CD4-positive, alpha-beta T cell treated with Interleukin-4 for 1 hour (primary cell): Measurements from ENCODE around the gene LLGL1.
"Not testable (repeated sequence)": the region's sequence is repeated elsewhere in the genome, so short reads cannot be mapped to it uniquely, and the experiment has no call there.

Experiments
- DNase-seq, 2 donors: peaks; one replicate each; pipeline ENCODE4 v3.0.0-alpha.2; 2020 to 2022

LLGL1 gene

DNA sequence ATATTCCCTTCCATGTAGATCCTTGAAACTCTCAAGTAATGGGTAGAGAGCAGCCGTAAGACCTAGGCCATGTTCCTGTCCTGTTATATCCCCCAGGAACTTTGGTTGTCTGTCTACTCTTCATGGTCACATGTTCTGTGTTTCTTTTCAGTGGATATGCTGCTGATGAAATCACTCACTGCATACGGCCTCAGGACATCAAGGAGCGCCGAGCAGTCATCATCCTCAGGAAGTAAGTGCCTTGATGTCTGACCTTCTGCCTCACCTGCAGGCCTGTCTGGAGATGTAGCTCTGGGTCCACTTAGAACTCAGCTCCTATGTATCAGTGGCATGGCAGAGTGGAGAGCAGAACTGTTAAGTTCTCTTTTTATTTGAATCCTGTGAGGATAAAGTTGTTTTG is 30.6 kb upstream of the LLGL1 start:
- DNase-seq, result no peak

GRCh38 chr17:18195246-18195645 is 30.2 kb upstream of the LLGL1 start:
- DNase-seq, result no peak

DNA sequence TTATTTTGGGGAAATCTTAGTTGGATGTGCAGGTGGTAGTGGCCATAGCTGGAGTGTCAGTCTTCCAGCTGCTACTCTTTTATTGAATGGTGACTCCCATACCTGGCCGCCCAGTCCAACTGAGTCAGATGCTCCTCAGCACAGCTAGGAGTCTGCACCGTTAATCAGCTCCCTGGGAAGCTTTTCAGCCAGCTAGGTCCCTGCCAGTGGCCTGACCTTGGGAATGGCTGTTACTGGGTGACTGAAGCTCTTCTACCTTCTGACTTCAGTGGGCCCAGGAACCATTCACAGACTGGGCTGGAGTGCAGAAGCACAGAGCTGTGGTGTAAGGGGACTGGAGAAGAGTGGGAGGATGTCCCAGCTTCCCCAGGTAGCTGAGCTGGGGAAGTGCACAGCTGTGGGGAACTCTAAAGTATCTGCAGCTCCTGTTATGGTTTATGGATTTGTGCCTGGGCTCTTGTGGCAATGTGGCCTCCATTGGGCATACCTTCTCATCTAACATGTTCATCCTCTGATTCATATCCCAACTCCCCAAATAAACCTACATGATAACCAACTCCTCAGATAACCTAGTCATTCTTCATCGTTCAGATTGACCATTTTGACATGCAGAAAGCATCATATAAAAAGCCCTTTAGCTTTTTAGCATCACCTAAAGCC is 27.8 kb upstream of the LLGL1 start:
- DNase-seq, result no peak

DNA sequence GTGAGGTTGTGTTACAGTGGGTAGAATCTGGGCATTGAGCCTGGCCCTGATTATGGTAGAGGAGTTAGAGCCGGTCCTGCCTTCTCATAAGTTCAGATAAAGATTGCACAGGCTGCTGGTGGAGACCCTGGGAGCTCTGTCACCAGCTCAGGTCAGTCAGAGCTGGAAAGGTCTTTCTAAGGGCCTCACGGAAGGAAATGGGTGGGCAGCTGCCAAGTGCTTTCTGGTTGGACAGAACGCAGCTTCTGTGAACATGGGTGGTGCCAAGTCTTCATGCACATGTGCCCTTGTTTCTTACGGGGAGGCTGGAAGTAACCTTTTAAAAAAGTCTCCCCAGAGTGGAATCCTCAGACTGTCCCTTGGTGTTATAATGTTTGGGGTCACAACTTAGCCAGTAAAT is 26.9 kb upstream of the LLGL1 start:
- no peak for DNase-seq

DNA sequence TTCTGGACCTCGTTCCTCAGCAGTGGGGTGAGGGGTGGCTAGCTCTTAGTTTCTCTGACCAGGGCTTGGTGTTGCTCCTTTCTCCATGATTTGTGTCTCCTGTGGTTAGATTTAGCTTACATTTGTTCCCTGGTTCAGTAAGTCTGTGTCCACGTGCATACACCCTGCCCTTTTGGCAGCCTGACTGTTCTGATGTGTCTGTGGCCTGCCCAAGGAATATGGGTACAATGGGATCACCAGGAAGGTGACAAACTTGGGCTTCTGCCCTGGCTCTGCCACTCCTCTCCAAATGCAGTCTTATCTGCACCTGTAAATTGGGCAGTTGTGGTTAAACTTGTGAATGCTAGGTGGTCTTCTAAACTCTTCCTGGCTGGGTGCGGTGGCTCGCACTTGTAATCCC is 24.3 kb upstream of the LLGL1 start:
- DNase-seq, result no peak

- no peak for DNase-seq
Observed at GRCh38 chr17:18203308-18203707, 22.1 kb upstream of the LLGL1 start.

DNA sequence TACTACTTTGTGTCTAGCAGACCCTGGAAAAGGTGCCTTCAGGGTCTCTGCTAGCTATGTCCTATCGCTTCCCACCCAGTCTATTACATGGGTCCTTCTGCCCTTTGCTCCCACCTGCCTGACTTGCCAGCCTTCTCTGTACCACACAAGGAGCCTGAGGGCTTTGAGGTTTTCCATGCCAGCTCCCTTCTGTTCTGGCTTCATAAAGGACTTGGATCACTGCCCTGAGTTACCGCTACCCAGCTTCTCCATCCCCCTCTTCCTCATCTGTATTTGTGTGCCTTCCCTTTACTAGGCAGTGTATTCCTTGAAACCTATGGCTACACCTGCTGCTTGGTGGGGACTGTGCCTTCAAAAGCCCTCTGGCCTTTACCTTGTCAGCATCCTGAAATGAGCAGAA is 19.6 kb upstream of the LLGL1 start:
- DNase-seq, result no peak

- no peak for DNase-seq
Observed at GRCh38 chr17:18206962-18207361, 18.5 kb upstream of the LLGL1 start.

- no peak for DNase-seq
Observed at GRCh38 chr17:18208092-18208491, 17.3 kb upstream of the LLGL1 start.

DNA sequence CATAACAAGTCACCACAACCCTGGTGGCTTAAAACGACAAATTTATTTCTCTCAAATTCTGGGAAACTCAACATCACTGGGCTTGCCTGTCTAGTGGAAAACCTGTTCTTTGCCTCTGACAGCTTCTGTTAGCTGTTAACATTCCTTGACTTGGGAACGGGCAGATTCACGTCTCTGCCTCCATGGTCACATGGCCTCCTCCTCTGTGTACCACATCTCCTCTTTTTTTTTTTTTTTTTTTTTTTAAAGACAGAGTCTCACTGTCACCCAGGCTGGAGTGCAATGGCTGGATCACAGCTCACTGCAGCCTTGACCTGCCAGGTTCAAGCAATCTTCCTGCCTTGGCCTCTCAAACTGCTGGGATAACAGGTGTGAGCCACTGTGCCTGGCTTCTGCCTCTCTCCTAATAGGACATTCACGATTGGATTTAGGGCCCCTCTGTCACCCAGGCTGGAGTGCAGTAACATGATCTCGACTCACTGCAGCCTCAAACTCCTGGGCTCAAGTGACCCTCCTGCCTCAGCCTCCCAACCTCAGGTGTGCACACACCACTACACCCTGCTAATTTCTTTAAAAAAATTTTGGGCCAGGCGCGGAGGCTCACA is 11.7 kb upstream of the LLGL1 start:
- no peak for DNase-seq

DNA sequence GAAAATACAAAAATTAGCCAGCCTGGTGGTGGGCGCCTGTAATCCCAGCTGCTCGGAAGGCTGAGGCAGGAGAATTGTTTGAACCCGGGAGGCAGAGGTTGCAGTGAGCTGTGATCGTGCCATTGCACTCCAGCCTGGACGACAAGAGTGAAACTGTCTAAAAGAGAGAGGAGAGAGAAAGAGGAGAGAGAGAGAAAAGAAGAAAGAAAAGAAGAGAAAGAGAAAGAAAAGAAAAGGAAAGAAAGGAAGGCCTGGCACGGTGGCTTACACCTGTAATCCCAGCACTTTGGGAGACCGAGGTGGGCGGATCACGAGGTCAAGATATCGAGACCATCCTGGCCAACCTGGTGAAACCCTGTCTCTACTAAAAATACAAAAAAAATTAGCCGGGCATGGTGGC is 8.5 kb upstream of the LLGL1 start:
- not testable (repeated sequence) for DNase-seq

DNA sequence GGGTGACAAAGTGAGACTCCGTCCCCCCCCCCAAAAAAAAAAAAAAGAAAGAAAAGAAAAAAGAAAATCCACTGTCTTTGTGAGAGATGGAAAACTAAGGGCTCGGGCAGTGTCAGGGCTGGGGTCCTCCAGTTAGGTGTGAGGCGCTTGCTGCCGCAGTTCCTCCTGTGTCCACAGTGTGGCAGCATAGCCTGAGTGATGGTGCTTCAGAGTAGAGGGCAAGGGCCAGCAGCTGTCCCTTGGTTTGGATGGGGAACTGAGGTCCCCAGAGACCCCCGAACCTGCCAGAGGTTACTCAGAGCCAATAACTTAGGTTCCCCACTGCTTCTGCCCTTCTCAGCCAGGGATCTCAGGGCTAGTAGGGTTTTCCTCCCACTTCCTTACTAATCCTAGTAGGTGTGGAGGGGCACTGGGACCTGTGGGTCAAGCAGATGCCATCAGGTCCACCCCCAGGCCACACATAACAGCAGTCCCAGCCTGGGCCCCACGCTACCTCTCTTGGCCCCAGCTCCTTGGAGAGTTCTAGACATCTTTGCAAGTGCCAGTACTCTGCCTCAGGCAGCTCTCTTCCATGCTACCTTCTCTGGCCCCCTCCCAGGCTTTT is 7.9 kb upstream of the LLGL1 start:
- peak; percentile 75 to 76 for DNase-seq

DNA sequence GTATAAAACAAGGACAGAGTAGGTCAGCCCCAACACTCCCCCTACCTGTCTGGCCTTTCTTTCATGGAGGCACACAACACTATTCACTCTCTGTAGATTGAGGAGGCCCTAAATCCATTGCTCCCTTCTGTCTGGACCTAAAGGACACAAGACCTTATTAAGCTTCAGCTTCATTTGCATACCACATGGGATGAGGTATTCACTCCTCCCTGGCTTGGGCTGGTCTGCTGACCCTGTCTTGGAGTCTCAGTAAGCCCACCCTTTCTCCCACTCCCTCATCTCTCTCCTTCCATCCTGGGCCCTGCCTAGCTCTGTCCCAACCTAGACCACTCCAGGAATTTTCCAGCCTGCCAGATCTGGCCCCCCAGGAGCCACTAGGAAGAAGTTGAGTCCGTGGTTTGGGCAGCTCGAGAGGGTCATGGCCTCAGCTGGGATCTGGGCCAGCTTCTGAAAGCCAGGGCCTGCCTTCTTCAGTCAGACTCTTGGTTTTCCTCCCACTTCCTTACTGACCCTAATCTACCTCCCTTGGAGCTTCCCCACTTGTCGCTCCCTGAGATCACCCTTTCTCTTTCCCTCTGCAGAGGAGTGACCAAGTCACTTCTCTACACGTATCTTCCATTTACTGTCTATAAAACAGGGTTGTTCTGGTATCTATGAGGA is 6.5 kb upstream of the LLGL1 start:
- DNase-seq, result no peak

DNA sequence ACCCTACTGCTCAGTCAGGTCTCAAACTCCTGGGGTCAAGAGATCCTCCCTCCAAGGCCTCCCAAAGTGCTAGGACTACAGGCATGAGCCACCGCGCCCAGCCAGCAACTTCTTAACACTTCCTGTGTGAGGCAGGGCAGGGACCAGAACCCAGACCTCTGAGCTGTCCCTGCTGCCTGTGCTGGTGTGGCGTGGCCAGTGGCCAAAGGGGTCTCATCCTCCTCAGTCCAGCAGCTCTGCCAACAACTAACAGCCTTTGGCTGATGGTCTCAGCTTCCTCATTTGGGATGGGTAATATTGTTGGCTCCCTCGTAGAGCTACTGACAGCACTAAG is 1.4 kb upstream of the LLGL1 start:
- DNase-seq, result no peak

GRCh38 chr17:18224387-18225120 is 881 bp upstream of the LLGL1 start:
- DNase-seq, result no peak

GRCh38 chr17:18225642-18226283 is 328 bp downstream of the LLGL1 start:
- no peak for DNase-seq

GRCh38 chr17:18226284-18226945 is 980 bp downstream of the LLGL1 start:
- no peak for DNase-seq

GRCh38 chr17:18227635-18228034 is 2.2 kb downstream of the LLGL1 start:
- DNase-seq, result no peak

GRCh38 chr17:18228176-18228682 is 2.8 kb downstream of the LLGL1 start:
- no peak for DNase-seq

DNA sequence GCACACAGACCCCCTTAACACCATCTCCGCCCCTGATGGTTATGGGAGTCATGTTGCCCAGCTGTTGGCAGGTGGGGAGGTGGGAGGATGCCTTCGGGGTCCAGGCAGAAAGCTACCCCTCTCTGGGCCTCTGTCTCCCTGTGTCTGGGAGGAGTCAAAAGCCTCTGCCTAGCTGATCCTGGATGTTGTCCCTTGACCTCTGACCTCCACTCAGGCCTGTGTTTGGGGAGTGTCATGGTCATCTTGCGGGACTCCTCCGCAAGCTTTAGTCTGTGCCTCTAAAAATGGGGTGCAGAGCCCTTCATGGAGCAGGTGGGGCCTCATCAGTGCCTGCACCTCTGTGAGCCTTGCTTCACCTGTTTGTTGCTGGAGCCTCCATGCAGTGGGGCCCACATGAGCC is 3.8 kb downstream of the LLGL1 start:
- DNase-seq, result no peak

GRCh38 chr17:18229771-18230170 is 4.3 kb downstream of the LLGL1 start:
- DNase-seq, result no peak
